GM23338 (cell line): Measurements from ENCODE around the gene ICAM3. TPM values are rescaled to one million over a fixed set of nuclear protein-coding genes. Genes with fewer than 3 reads are reported as not detected.

Source experiments
- ATAC-seq: fragments of 200-7000 bp; cut with Tn5 transposase; 3 replicates; pipeline ENCODE4 v1.9.1; 2020
- DNase-seq: peaks from one replicate; pipeline ENCODE4 v3.0.0-alpha.2; 2015; ENCODE audit warnings: low spot score
- H2AFZ ChIP-seq: fragments of 200-600 bp; sonication (generic); 2 replicates; pipeline ENCODE4 v1.8.0; 2016; ENCODE audit warnings: antibody characterized with exemption, mild to moderate bottlenecking, moderate library complexity
- H3F3A ChIP-seq: fragments of 200-600 bp; sonication (generic); replicated peaks from 2 replicates; pipeline ENCODE4 v1.8.0; 2017; ENCODE audit warnings: antibody characterized with exemption, mixed run types, low read depth
- H3K27ac ChIP-seq: fragments of 200-600 bp; sonication (generic); 2 replicates; pipeline ENCODE4 v1.6.1; 2016; ENCODE audit warnings: low read depth
- H3K27me3 ChIP-seq: fragments of 200-600 bp; sonication (generic); 2 replicates; pipeline ENCODE4 v1.8.0; 2016; ENCODE audit warnings: mild to moderate bottlenecking, mixed run types, moderate library complexity; ENCODE audit not compliant: insufficient read depth
- H3K36me3 ChIP-seq: fragments of 200-600 bp; sonication (generic); 2 replicates; pipeline ENCODE4 v1.8.0; 2016; ENCODE audit warnings: mild to moderate bottlenecking; ENCODE audit not compliant: insufficient read depth
- H3K4me1 ChIP-seq: fragments of 200-600 bp; sonication (generic); 2 replicates; pipeline ENCODE4 v1.8.0; 2016; ENCODE audit warnings: mild to moderate bottlenecking, moderate library complexity; ENCODE audit not compliant: insufficient read depth
- H3K4me2 ChIP-seq: fragments of 200-600 bp; sonication (generic); 2 replicates; pipeline ENCODE4 v1.7.1; 2017; ENCODE audit warnings: mixed run types
- H3K4me3 ChIP-seq: fragments of 200-600 bp; sonication (generic); 2 replicates; pipeline ENCODE4 v1.6.1; 2016; ENCODE audit warnings: mixed run types
- H3K79me2 ChIP-seq: fragments of 200-600 bp; sonication (generic); replicated peaks from 2 replicates; pipeline ENCODE4 v1.8.0; 2017; ENCODE audit warnings: mild to moderate bottlenecking; ENCODE audit not compliant: insufficient read depth
- H3K9me2 ChIP-seq: fragments of 200-600 bp; sonication (generic); 2 replicates; pipeline ENCODE4 v1.8.0; 2017; ENCODE audit not compliant: insufficient read depth
- H4K20me1 ChIP-seq: fragments of 200-600 bp; sonication (generic); replicated peaks from 2 replicates; pipeline ENCODE4 v1.8.0; 2017; ENCODE audit warnings: mild to moderate bottlenecking; ENCODE audit not compliant: insufficient read depth
- H3K27ac Mint-ChIP-seq: 2 replicates; pipeline ENCODE4 v1.8.0; 2020; ENCODE audit warnings: inconsistent platforms, mild to moderate bottlenecking, moderate library complexity, mixed read lengths
- H3K27me3 Mint-ChIP-seq: 3 replicates; pipeline ENCODE4 v1.8.0; 2022; ENCODE audit warnings: low read depth, mild to moderate bottlenecking, moderate library complexity, mixed read lengths, inconsistent platforms; ENCODE audit not compliant: insufficient read depth, poor library complexity
- H3K36me3 Mint-ChIP-seq: 3 replicates; pipeline ENCODE4 v1.8.0; 2021; ENCODE audit warnings: low read depth, mild to moderate bottlenecking, inconsistent platforms, moderate library complexity, mixed read lengths
- H3K4me1 Mint-ChIP-seq: 3 replicates; pipeline ENCODE4 v1.8.0; 2020; ENCODE audit warnings: mild to moderate bottlenecking, inconsistent platforms, mixed read lengths
- H3K4me3 Mint-ChIP-seq: 3 replicates; pipeline ENCODE4 v1.8.0; 2021; ENCODE audit warnings: moderate library complexity, mild to moderate bottlenecking, inconsistent platforms, mixed read lengths
- H3K9me3 Mint-ChIP-seq: 3 replicates; pipeline ENCODE4 v1.8.0; 2020; ENCODE audit warnings: moderate library complexity, mild to moderate bottlenecking, inconsistent platforms, mixed read lengths
- CTCF ChIP-seq, 2 experiments: fragments of 200-600 bp in 1 of 2; sonication (generic) in 1 of 2; conservative IDR thresholded peaks; 2 replicates each; pipeline versions ENCODE4 v1.5.1 to v1.6.1; 2016 to 2017; ENCODE audit warnings: antibody characterized with exemption in 2 of 2, low read depth in 2 of 2, mild to moderate bottlenecking in 2 of 2, moderate library complexity in 1 of 2
- EZH2 ChIP-seq: fragments of 200-600 bp; sonication (generic); IDR thresholded peaks from one replicate; pipeline ENCODE4 v1.8.0; 2017; ENCODE audit warnings: antibody characterized with exemption, mild to moderate bottlenecking, low read depth; ENCODE audit not compliant: unreplicated experiment
- POLR2AphosphoS5 ChIP-seq: IDR thresholded peaks from 2 replicates; pipeline ENCODE4 v1.6.1; 2016; ENCODE audit warnings: antibody characterized with exemption, low read depth
- ZNF462 ChIP-seq: fragments of 250-450 bp; sonication (Bioruptor Pico); IDR thresholded peaks from 2 replicates; pipeline ENCODE4 v1.5.0; 2020; ENCODE audit warnings: mild to moderate bottlenecking, moderate library complexity
- polyA plus RNA-seq: library from polyadenylated mRNA; unstranded; fragments of >200 nt; fragmentation: Nextera tagmentation; extraction: Ambion mirVana; gene quantifications from 2 replicates; pipeline ENCODE4 v1.2.1, GENCODE V29; 2016
- total RNA-seq: library from RNA; depleted of rRNA; stranded (reverse); fragments of >200 nt; shearing (Covaris generic); gene quantifications from 2 replicates; pipeline ENCODE4 v1.2.3, GENCODE V29; 2014

ICAM3 gene
- total and polyA plus RNA-seq, 2 experiments from 2014 or later: 9.6 to 14.7 TPM

GRCh38 chr19:10388957-10389356, 49.5 kb upstream of the ICAM3 start:
- ATAC-seq (peak; percentile 71), DNase-seq (peak; percentile 93)
- peaks cover 7% of the 10 kb centered on the region; the same call in 1 of the 2 replicates for H3K36me3 ChIP-seq
- Mint-ChIP-seq H3K9me3 (no peaks in the 10 kb centered on the region), H3K27ac (no peak overlapping the region), H3K27me3 (peaks cover 6% of the 10 kb centered on the region), H3K4me1 (peaks cover 8% of the 10 kb centered on the region; the same call in 2 of the 3 replicates), H3K36me3 (peaks cover 21% of the 10 kb centered on the region), H3K4me3 (no peak overlapping the region; the same call in 2 of the 3 replicates)
- no peak for TF ChIP-seq POLR2AphosphoS5
- no peak for TF ChIP-seq EZH2
- peak; percentile 92 to 99 for TF ChIP-seq CTCF (conservative IDR thresholded peaks at IDR 0.05; ENCODE audit: low read depth in 2 of 2)
- TF ChIP-seq ZNF462 (CRISPR knock-in tag): no peak
- no peaks in the 10 kb centered on the region for H3K9me2 ChIP-seq
- no peak overlapping the region for H3K4me2 ChIP-seq
- H4K20me1 ChIP-seq: 0 out of 2 replicates have a peak, but pooled peaks cover 4% of the 10 kb centered on the region
- H3K4me3 ChIP-seq: no peak overlapping the region
- H3K27ac ChIP-seq: no peak overlapping the region
- H3K79me2 ChIP-seq: no peaks in the 10 kb centered on the region
- no peaks in the 10 kb centered on the region for H3K27me3 ChIP-seq
- no peaks in the 10 kb centered on the region; the same call in 1 of the 2 replicates for H3K4me1 ChIP-seq
- H3F3A ChIP-seq: peaks cover 17% of the 10 kb centered on the region; the same call in 1 of the 2 replicates
- no peak overlapping the region for H2AFZ ChIP-seq
